ENCODE results near the gene DOCK2.

- TF ChIP-seq CTCF (conservative IDR thresholded peaks at IDR 0.05; ENCODE audit: low read length) (no peak), EZH2phosphoT487 (IDR thresholded peaks at IDR 0.05; ENCODE audit: borderline replicate concordance) (no peak)
Observed at GRCh38 chr5:170071748-170072147, 434.7 kb downstream of the DOCK2 start.

Data from Loucy (cell line).